Neural progenitor cell (in vitro differentiated cells): ENCODE measurements around the gene TNFRSF25. TPM values are rescaled to one million over a fixed set of nuclear protein-coding genes. Genes with fewer than 3 reads are reported as not detected.

ENCODE experiments used
- DNase-seq: peaks from one replicate; pipeline ENCODE4 v3.0.0-alpha.2; 2016; ENCODE audit warnings: low spot score
- H2AFZ ChIP-seq: fragments of 200-600 bp; sonication (generic); replicated peaks from 2 replicates; pipeline ENCODE4 v1.6.1; 2016; ENCODE audit warnings: antibody characterized with exemption
- H3F3A ChIP-seq: fragments of 200-600 bp; sonication (generic); 2 replicates; pipeline ENCODE4 v1.6.1; 2016; ENCODE audit warnings: antibody characterized with exemption, low read depth
- H3K27ac ChIP-seq: fragments of 200-600 bp; sonication (generic); 2 replicates; pipeline ENCODE4 v1.5.1; 2016; ENCODE audit warnings: mild to moderate bottlenecking
- H3K27me3 ChIP-seq: fragments of 200-600 bp; sonication (generic); 2 replicates; pipeline ENCODE4 v1.6.1; 2016; ENCODE audit warnings: mild to moderate bottlenecking, moderate library complexity
- H3K36me3 ChIP-seq: fragments of 200-600 bp; sonication (generic); 2 replicates; pipeline ENCODE4 v1.5.1; 2016
- H3K4me1 ChIP-seq: fragments of 200-600 bp; sonication (generic); 2 replicates; pipeline ENCODE4 v1.6.1; 2016; ENCODE audit warnings: mixed run types
- H3K4me2 ChIP-seq: fragments of 200-600 bp; sonication (generic); 2 replicates; pipeline ENCODE4 v1.6.1; 2016
- H3K4me3 ChIP-seq: fragments of 200-600 bp; sonication (generic); 2 replicates; pipeline ENCODE4 v1.5.1; 2016
- H3K79me2 ChIP-seq: fragments of 200-600 bp; sonication (generic); 2 replicates; pipeline ENCODE4 v1.6.1; 2016; ENCODE audit warnings: low read depth
- H3K9ac ChIP-seq: fragments of 200-600 bp; sonication (generic); 2 replicates; pipeline ENCODE4 v1.6.1; 2016
- H3K9me3 ChIP-seq: fragments of 200-600 bp; sonication (generic); 2 replicates; pipeline ENCODE4 v1.5.1; 2016; ENCODE audit warnings: low read depth
- H4K20me1 ChIP-seq: fragments of 200-600 bp; sonication (generic); 2 replicates; pipeline ENCODE4 v1.6.1; 2016; ENCODE audit warnings: low read depth
- H3K27ac Mint-ChIP-seq: 3 replicates; pipeline ENCODE4 v1.8.0; 2021; ENCODE audit warnings: mixed read lengths
- H3K27me3 Mint-ChIP-seq: 2 replicates; pipeline ENCODE4 v1.8.0; 2022; ENCODE audit warnings: low read depth, mild to moderate bottlenecking, inconsistent platforms, moderate library complexity, mixed read lengths; ENCODE audit not compliant: insufficient read depth
- H3K36me3 Mint-ChIP-seq: 3 replicates; pipeline ENCODE4 v1.8.0; 2021; ENCODE audit warnings: mixed read lengths
- H3K4me1 Mint-ChIP-seq: 3 replicates; pipeline ENCODE4 v1.8.0; 2021; ENCODE audit warnings: mixed read lengths
- H3K4me3 Mint-ChIP-seq: 3 replicates; pipeline ENCODE4 v1.8.0; 2021; ENCODE audit warnings: mild to moderate bottlenecking, moderate library complexity, mixed read lengths
- H3K9me3 Mint-ChIP-seq: 3 replicates; pipeline ENCODE4 v1.8.0; 2020; ENCODE audit warnings: mixed read lengths
- EZH2 ChIP-seq: fragments of 200-600 bp; sonication (generic); IDR thresholded peaks from 2 replicates; pipeline ENCODE4 v1.6.1; 2017; ENCODE audit warnings: antibody characterized with exemption, mild to moderate bottlenecking, moderate library complexity
- EZH2phosphoT487 ChIP-seq: fragments of 200-600 bp; sonication (generic); IDR thresholded peaks from 2 replicates; pipeline ENCODE4 v1.6.1; 2017; ENCODE audit warnings: antibody characterized with exemption
- total RNA-seq: library from RNA; depleted of rRNA; stranded (reverse); fragments of >200 nt; gene quantifications from 2 replicates; pipeline ENCODE4 v1.2.3, GENCODE V29; 2015; ENCODE audit warnings: low replicate concordance
- TF ChIP-seq, protein P1 (sequence below): fragments of 200-600 bp; sonication (generic); IDR thresholded peaks from 2 replicates; pipeline ENCODE4 v1.5.1; 2017; ENCODE audit warnings: antibody characterized with exemption, mild to moderate bottlenecking

The TNFRSF25 gene
- total RNA-seq, 1 donor from 2014 or later, result 15.6 TPM

DNA sequence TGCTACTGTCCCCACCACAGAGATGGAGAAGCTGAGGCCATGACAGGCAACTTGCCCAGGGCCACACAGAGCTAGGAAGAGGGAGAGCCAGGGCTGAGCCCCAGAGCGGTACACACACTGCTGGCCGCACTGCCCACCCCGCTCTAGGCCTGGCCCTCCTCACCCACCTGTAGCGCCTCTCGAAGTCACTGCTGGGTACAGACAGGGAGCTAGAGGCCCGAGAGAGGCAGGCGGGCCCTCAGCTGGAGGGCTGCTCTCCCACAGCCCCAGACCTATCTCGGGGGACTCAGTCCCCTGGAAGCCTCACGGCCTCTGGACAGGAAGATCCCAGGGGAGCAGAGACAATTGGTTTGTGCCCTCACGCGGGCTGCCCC is 42.8 kb upstream of the TNFRSF25 start:
- no peaks in the 10 kb centered on the region for H3K79me2 ChIP-seq
- H3K9me3 ChIP-seq, result no peaks in the 10 kb centered on the region
- H4K20me1 ChIP-seq, result no peaks in the 10 kb centered on the region
- H3F3A ChIP-seq, result no peaks in the 10 kb centered on the region
- H3K27ac ChIP-seq, result no peak overlapping the region
- H3K4me1 ChIP-seq, result peaks cover 12% of the 10 kb centered on the region
- H3K9ac ChIP-seq, result no peak overlapping the region
- Mint-ChIP-seq H3K36me3 (no peaks in the 10 kb centered on the region), H3K4me1 (peaks cover 22% of the 10 kb centered on the region), H3K27ac (peak overlapping the region; percentile 50), H3K27me3 (peaks cover 3% of the 10 kb centered on the region), H3K9me3 (no peaks in the 10 kb centered on the region), H3K4me3 (no peak overlapping the region)
- TF ChIP-seq EZH2phosphoT487 (no peak), EZH2 (no peak)
- TF ChIP-seq, protein P1, sequence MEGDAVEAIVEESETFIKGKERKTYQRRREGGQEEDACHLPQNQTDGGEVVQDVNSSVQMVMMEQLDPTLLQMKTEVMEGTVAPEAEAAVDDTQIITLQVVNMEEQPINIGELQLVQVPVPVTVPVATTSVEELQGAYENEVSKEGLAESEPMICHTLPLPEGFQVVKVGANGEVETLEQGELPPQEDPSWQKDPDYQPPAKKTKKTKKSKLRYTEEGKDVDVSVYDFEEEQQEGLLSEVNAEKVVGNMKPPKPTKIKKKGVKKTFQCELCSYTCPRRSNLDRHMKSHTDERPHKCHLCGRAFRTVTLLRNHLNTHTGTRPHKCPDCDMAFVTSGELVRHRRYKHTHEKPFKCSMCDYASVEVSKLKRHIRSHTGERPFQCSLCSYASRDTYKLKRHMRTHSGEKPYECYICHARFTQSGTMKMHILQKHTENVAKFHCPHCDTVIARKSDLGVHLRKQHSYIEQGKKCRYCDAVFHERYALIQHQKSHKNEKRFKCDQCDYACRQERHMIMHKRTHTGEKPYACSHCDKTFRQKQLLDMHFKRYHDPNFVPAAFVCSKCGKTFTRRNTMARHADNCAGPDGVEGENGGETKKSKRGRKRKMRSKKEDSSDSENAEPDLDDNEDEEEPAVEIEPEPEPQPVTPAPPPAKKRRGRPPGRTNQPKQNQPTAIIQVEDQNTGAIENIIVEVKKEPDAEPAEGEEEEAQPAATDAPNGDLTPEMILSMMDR, result no peak
- no peak overlapping the region for H3K4me3 ChIP-seq
- H3K4me2 ChIP-seq, result no peak overlapping the region
- no peaks in the 10 kb centered on the region for H3K36me3 ChIP-seq
- H3K27me3 ChIP-seq, result no peaks in the 10 kb centered on the region
- no peak overlapping the region for H2AFZ ChIP-seq
- no peak for DNase-seq

DNA sequence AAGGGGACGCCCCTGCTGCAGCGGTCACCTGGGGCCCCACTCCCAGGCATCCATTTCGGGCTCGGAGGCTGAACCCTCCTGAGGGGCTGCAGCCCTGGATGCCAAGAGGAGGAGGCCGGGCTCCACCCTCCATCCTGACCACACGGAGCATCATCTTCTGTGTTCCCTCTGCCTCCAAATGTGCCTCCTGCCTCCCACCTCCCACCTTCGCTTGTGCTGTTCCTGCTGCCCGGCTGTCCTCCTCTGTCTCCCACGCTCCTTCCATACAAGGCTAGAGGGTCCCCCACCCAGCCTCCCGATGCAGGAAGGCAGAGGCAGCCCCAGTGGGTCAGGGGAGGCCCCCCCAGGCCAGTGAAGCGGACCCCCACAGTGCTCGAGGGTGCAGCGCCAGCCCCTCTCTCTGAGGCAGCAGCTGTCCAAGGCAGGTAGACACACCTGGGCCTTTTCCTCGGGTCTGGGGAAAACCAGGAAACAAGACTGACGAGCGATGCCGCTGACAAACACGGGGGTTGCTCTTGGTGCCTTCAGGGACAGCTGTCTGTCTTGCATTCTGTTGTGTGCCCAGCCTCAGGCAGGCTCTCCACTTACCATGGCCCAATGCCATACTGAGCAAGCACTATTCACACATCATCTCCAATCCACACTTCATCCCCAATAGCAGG is 42.3 kb upstream of the TNFRSF25 start:
- Histone ChIP-seq H3K27ac (no peak overlapping the region), H3K4me2 (no peak overlapping the region), H3K27me3 (no peaks in the 10 kb centered on the region), H3K4me1 (peaks cover 9% of the 10 kb centered on the region), H3F3A (no peaks in the 10 kb centered on the region), H3K4me3 (no peak overlapping the region), H3K79me2 (no peaks in the 10 kb centered on the region), H4K20me1 (no peaks in the 10 kb centered on the region), H3K9me3 (no peaks in the 10 kb centered on the region), H3K36me3 (no peaks in the 10 kb centered on the region), H2AFZ (no peak overlapping the region), H3K9ac (no peak overlapping the region)
- Mint-ChIP-seq H3K4me1 (peaks cover 22% of the 10 kb centered on the region), H3K4me3 (no peak overlapping the region), H3K27me3 (peaks cover 3% of the 10 kb centered on the region), H3K27ac (peak overlapping the region; percentile 50), H3K9me3 (no peaks in the 10 kb centered on the region), H3K36me3 (no peaks in the 10 kb centered on the region)
- no peak for DNase-seq
- TF ChIP-seq, protein P1, result no peak
- TF ChIP-seq EZH2phosphoT487 (no peak), EZH2 (no peak)

DNA sequence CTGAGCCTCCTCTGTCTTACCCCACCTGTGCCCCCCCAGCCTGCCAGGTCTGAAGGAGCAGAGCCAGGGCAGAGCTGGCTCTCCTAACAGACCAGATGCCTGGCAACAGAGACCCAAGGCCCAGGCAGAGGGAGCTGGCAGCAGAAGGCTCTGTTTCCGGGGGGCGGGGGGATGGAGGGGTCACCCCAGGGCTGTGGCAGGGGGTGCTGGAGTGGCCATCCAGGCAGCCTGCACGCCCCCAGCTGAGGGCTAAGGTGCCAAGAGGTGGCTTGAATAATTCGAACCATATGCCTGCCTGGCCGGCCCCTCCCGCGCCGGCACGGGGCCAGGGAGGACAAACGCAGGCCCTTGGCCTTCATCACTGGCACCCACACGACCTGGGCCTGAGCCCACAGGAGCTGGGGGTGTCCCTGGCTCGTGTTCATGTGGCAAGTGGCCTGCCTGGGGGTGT is 41.5 kb upstream of the TNFRSF25 start:
- no peaks in the 10 kb centered on the region for H3K79me2 ChIP-seq
- Mint-ChIP-seq H3K27me3 (peaks cover 3% of the 10 kb centered on the region), H3K27ac (no peak overlapping the region), H3K4me1 (peaks cover 22% of the 10 kb centered on the region), H3K9me3 (no peaks in the 10 kb centered on the region), H3K4me3 (no peak overlapping the region), H3K36me3 (no peaks in the 10 kb centered on the region)
- H3K27ac ChIP-seq, result no peak overlapping the region
- H3K27me3 ChIP-seq, result no peaks in the 10 kb centered on the region
- no peak overlapping the region for H3K4me2 ChIP-seq
- H4K20me1 ChIP-seq, result no peaks in the 10 kb centered on the region
- no peak overlapping the region for H3K4me3 ChIP-seq
- H3K36me3 ChIP-seq, result no peaks in the 10 kb centered on the region
- DNase-seq, result no peak
- TF ChIP-seq EZH2phosphoT487 (no peak), EZH2 (no peak)
- TF ChIP-seq, protein P1, result no peak
- no peaks in the 10 kb centered on the region for H3K9me3 ChIP-seq
- no peak overlapping the region for H3K9ac ChIP-seq
- H3F3A ChIP-seq, result no peaks in the 10 kb centered on the region
- peaks cover 5% of the 10 kb centered on the region for H3K4me1 ChIP-seq
- no peak overlapping the region for H2AFZ ChIP-seq
